Measurements from ENCODE around the gene DLGAP4.

The DLGAP4 gene

DNA sequence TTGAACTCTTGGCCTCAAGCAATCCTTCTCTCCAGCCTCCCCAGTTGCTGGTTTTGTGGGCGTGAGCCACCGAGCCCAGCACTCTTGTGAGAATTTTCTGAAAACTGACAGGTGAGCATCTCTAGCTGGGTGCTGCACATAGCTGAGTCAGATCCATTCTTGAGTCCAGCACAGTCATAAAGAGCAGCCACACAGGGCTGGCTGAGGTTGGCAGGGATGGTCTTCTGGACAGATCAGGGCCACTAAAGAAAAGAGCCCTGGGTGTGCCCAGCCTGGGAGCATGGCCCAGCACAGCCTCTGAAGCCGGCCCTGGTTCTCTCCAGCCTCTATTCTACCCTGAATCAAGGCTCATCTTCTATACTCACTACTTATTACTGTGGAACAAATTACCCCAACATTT lies 11.5 kb downstream of the DLGAP4 start:
- ChIA-PET CTCF (interaction anchor here (0.7 kb wide), 1 partner anchor 9 kb away, joined by 3 read pairs; no protein-coding TSS in a partner anchor), POLR2A (no interaction called here)
- DNase-seq (ENCODE audit: extremely low spot score) = no peak
- no peak for TF ChIP-seq CTCF (IDR thresholded peaks at IDR 0.05; ENCODE audit: control extremely low read depth, extremely low read depth, low read depth, missing control alignments)

- TF ChIP-seq CTCF (IDR thresholded peaks at IDR 0.05; ENCODE audit: control extremely low read depth, extremely low read depth, low read depth, missing control alignments) = no peak
- POLR2A ChIA-PET = no interaction called here
- no peak for DNase-seq (ENCODE audit: extremely low spot score)
- CTCF ChIA-PET = no interaction called here
Observed at GRCh38 chr20:36318166-36318565, 12.0 kb downstream of the DLGAP4 start.

- no peak for TF ChIP-seq CTCF (IDR thresholded peaks at IDR 0.05; ENCODE audit: control extremely low read depth, extremely low read depth, low read depth, missing control alignments)
- DNase-seq (ENCODE audit: extremely low spot score) = no peak
- ChIA-PET CTCF (no interaction called here), POLR2A (no interaction called here)
Observed at GRCh38 chr20:36319356-36320260, 13.5 kb downstream of the DLGAP4 start.

- CTCF ChIA-PET = no interaction called here
- POLR2A ChIA-PET = no interaction called here
- no peak for TF ChIP-seq CTCF (IDR thresholded peaks at IDR 0.05; ENCODE audit: control extremely low read depth, extremely low read depth, low read depth, missing control alignments)
- no peak for DNase-seq (ENCODE audit: extremely low spot score)
Observed at GRCh38 chr20:36320261-36320897, 14.2 kb downstream of the DLGAP4 start.

- ChIA-PET CTCF (interaction anchor here (0.8 to 2.0 kb wide), 2 partner anchors 12 to 118 kb away, joined by 3 to 5 read pairs; no protein-coding TSS in a partner anchor), POLR2A (no interaction called here)
- no peak for DNase-seq (ENCODE audit: extremely low spot score)
- no peak for TF ChIP-seq CTCF (IDR thresholded peaks at IDR 0.05; ENCODE audit: control extremely low read depth, extremely low read depth, low read depth, missing control alignments)
Observed at GRCh38 chr20:36320898-36321695, 15.0 kb downstream of the DLGAP4 start.

GRCh38 chr20:36322131-36322530 lies 16.0 kb downstream of the DLGAP4 start:
- no peak for DNase-seq (ENCODE audit: extremely low spot score)
- TF ChIP-seq CTCF (IDR thresholded peaks at IDR 0.05; ENCODE audit: control extremely low read depth, extremely low read depth, low read depth, missing control alignments) = no peak
- CTCF ChIA-PET = interaction anchor here (1.3 to 2.0 kb wide), 2 partner anchors 20 to 117 kb away, joined by 3 to 5 read pairs; no protein-coding TSS in a partner anchor
- POLR2A ChIA-PET = no interaction called here
